Neural progenitor cell (in vitro differentiated cells): ENCODE measurements around the gene SYMPK.

ENCODE experiments used
- EZH2 ChIP-seq: fragments of 200-600 bp; sonication (generic); IDR thresholded peaks from 2 replicates; pipeline ENCODE4 v1.6.1; 2017; ENCODE audit warnings: antibody characterized with exemption, mild to moderate bottlenecking, moderate library complexity
- EZH2phosphoT487 ChIP-seq: fragments of 200-600 bp; sonication (generic); IDR thresholded peaks from 2 replicates; pipeline ENCODE4 v1.6.1; 2017; ENCODE audit warnings: antibody characterized with exemption
- TF ChIP-seq, protein P1 (sequence below): fragments of 200-600 bp; sonication (generic); IDR thresholded peaks from 2 replicates; pipeline ENCODE4 v1.5.1; 2017; ENCODE audit warnings: antibody characterized with exemption, mild to moderate bottlenecking

DNA sequence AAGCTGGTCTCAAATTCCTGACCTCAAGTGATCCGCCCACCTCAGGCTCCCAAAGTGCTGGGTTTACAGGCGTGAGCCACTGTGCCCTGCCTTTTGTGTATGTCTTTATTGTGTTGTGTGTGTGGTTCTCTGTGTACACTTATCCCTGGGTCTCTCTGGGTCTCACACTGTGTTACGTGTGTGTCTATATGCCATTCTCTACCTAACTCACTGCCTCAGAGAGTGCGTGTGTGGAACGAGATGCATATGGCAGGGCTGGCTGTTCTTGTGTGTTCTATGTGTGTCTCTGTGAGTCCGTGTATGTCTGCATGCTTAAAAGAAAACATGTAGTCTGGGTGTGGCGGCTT lies 11.6 kb upstream of the SYMPK start:
- no peak for TF ChIP-seq EZH2
- TF ChIP-seq, protein P1, sequence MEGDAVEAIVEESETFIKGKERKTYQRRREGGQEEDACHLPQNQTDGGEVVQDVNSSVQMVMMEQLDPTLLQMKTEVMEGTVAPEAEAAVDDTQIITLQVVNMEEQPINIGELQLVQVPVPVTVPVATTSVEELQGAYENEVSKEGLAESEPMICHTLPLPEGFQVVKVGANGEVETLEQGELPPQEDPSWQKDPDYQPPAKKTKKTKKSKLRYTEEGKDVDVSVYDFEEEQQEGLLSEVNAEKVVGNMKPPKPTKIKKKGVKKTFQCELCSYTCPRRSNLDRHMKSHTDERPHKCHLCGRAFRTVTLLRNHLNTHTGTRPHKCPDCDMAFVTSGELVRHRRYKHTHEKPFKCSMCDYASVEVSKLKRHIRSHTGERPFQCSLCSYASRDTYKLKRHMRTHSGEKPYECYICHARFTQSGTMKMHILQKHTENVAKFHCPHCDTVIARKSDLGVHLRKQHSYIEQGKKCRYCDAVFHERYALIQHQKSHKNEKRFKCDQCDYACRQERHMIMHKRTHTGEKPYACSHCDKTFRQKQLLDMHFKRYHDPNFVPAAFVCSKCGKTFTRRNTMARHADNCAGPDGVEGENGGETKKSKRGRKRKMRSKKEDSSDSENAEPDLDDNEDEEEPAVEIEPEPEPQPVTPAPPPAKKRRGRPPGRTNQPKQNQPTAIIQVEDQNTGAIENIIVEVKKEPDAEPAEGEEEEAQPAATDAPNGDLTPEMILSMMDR: no peak
- no peak for TF ChIP-seq EZH2phosphoT487
